ENCODE results near the gene FAM90A26. TPM values are rescaled to one million over a fixed set of nuclear protein-coding genes. Genes with fewer than 3 reads are reported as not detected.
"Not testable (repeated sequence)": the region's sequence is repeated elsewhere in the genome, so short reads cannot be mapped to it uniquely, and the experiment has no call there.

Gene FAM90A26, protein sequence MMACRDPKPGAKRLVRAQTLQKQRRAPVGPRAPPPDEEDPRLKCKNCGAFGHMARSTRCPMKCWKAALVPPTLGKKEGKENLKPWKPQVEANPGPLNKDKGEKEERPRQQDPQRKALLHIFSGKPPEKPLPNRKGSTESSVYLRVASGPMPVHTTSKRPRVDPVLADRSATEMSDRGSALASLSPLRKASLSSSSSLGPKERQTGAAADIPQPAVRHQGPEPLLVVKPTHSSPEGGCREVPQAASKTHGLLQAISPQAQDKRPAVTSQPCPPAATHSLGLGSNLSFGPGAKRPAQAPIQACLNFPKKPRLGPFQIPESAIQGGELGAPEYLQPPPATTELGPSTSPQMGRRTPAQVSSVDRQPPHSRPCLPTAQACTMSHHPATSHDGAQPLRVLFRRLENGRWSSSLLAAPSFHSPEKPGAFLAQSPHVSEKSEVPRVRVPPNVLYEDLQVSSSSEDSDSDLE
- total RNA-seq: not detected in 2 replicates
- long read RNA-seq: 0 reads

DNA sequence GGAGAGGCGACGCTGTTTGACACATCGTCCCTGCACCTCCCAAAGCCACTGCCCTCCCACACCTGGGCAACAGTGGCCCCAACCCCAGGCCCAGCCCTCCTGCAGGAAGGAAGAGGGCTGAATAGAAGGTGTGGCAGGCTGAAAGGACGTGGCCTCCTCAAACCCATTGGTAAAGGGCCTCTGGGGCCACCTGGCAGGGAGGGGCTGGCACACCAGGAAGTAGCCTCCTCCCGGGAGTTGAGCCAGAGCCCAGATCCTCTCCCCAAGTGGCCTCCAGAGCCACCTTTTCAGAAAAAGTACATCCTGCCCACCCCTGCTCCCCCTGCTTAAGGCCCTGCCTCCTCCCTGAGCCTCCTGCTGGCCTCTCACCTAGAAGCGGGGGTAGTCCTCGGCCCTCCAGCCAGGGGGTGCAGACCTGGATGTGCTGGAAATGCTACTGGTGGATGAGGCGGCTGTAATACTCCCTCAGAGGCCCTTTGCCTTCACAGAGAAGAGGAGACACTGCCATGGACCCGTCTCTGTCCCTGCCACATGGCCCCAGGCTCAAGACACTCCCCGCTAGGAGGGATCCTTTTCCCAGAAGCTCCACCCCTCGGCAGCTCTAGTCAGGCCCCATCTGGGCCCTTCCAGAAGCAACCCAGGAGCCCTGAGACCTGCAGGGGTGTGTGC lies at the start of gene FAM90A26:
FAM90A26 (plus strand) TSS at position 619 of the 669 bp plus-strand sequence. CDS start 2,764 bp downstream, outside the sequence.
- H3K4me1 Mint-ChIP-seq (ENCODE audit: unreplicated experiment); H3K27ac Mint-ChIP-seq (ENCODE audit: unreplicated experiment); DNase-seq (ENCODE audit: extremely low spot score, unreplicated experiment); H3K27me3 Mint-ChIP-seq (ENCODE audit: unreplicated experiment); H3K9me3 Mint-ChIP-seq (ENCODE audit: unreplicated experiment); H3K4me3 Mint-ChIP-seq (ENCODE audit: unreplicated experiment); H3K36me3 Mint-ChIP-seq (ENCODE audit: unreplicated experiment): not testable (repeated sequence)

DNA sequence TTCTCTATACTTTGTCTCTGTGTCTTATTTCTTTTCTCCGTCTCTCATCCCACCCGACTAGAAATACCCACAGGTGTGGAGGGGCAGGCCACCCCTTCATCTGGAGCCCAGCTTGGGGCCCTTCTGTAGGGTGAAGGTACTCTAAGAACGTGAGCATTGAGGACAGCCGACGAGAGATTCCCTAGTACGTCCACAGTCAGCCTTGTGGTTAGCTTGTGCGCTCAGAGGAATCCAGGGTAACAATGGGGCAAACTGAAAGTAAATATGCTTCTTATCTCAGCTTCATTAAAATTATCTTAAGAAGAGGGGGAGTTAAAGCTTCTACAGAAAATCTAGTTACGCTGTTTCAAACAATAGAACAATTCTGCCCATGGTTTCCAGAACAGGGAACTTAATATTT lies 47.5 kb upstream of the FAM90A26 start:
- not testable (repeated sequence) for H3K27ac Mint-ChIP-seq (ENCODE audit: unreplicated experiment); H3K36me3 Mint-ChIP-seq (ENCODE audit: unreplicated experiment); H3K4me3 Mint-ChIP-seq (ENCODE audit: unreplicated experiment); H3K4me1 Mint-ChIP-seq (ENCODE audit: unreplicated experiment); DNase-seq (ENCODE audit: extremely low spot score, unreplicated experiment); H3K27me3 Mint-ChIP-seq (ENCODE audit: unreplicated experiment); H3K9me3 Mint-ChIP-seq (ENCODE audit: unreplicated experiment)

DNA sequence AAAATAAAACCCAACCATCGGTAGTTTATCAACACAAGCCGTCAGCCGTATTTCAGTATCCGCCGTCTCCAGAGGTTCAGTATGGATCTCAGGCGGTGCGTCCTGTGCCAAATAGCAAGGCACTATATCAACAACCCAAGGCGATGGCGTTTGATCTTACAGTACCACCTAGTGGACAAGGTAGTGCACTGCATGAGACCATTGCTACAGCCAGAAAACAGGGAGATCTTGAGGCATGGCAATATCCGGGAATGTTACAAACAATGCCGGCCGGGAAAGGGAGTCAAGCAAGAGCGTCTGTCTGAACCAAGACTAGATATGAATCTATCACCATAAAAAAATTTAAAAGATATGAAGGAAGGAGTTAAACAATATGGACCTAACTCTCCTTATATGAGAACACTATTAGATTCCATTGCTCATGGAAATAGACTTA lies 46.6 kb upstream of the FAM90A26 start:
- H3K4me3 Mint-ChIP-seq (ENCODE audit: unreplicated experiment): not testable (repeated sequence)

DNA sequence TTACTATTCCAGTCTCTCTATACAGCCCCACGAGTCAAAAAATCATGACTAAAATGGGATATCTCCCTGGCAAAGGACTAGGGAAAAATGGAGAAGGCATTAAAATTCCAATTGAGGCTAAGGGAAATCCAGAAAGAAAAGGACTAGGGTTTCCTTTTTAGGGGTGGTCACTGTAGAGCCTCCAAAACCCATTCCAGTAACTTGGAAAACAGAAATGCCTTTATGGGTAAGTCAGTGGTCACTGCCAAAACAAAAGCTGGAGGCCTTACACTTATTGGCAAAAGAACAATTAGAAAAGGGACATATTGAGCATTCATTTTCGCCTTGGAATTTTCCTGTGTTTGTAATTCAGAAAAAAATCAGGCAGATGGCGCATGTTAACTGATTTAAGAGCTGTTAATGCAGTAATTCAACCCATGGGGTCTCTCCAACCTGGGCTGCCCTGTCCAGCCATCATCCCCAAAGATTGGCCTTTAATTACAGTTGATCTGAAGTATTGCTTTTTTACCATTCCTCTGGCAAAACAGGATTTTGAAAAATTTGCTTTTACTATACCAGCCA lies 44.5 kb upstream of the FAM90A26 start:
- H3K4me1 Mint-ChIP-seq (ENCODE audit: unreplicated experiment); H3K9me3 Mint-ChIP-seq (ENCODE audit: unreplicated experiment); H3K36me3 Mint-ChIP-seq (ENCODE audit: unreplicated experiment); DNase-seq (ENCODE audit: extremely low spot score, unreplicated experiment); H3K27me3 Mint-ChIP-seq (ENCODE audit: unreplicated experiment); H3K4me3 Mint-ChIP-seq (ENCODE audit: unreplicated experiment); H3K27ac Mint-ChIP-seq (ENCODE audit: unreplicated experiment): not testable (repeated sequence)

More for the DNA sequence above, 46.6 kb upstream of the FAM90A26 start:
- H3K27me3 Mint-ChIP-seq (ENCODE audit: unreplicated experiment); H3K9me3 Mint-ChIP-seq (ENCODE audit: unreplicated experiment); H3K4me1 Mint-ChIP-seq (ENCODE audit: unreplicated experiment); DNase-seq (ENCODE audit: extremely low spot score, unreplicated experiment); H3K36me3 Mint-ChIP-seq (ENCODE audit: unreplicated experiment); H3K27ac Mint-ChIP-seq (ENCODE audit: unreplicated experiment): not testable (repeated sequence)
- TF ChIP-seq, protein P1, sequence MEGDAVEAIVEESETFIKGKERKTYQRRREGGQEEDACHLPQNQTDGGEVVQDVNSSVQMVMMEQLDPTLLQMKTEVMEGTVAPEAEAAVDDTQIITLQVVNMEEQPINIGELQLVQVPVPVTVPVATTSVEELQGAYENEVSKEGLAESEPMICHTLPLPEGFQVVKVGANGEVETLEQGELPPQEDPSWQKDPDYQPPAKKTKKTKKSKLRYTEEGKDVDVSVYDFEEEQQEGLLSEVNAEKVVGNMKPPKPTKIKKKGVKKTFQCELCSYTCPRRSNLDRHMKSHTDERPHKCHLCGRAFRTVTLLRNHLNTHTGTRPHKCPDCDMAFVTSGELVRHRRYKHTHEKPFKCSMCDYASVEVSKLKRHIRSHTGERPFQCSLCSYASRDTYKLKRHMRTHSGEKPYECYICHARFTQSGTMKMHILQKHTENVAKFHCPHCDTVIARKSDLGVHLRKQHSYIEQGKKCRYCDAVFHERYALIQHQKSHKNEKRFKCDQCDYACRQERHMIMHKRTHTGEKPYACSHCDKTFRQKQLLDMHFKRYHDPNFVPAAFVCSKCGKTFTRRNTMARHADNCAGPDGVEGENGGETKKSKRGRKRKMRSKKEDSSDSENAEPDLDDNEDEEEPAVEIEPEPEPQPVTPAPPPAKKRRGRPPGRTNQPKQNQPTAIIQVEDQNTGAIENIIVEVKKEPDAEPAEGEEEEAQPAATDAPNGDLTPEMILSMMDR (IDR thresholded peaks at IDR 0.05): peak; percentile 65

DNA sequence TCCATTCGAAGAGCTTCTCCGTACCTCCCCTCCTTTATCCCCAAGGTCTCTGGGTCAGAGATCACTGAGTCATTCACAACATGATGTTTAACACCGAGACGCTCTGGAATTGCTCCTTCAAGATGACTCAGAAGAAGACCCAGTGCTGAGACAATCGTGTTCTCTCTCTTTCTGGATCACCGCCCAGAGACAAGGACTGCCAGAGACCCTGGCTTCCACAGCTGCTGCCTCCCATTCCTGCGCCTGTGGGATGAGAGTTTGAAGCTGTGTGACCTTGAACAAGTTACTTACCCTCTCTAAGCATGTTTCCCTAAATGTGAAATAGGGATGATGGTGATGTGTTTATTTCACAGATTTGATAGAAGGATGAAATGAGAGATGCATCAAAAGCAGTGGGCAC lies 38.8 kb upstream of the FAM90A26 start:
- H3K27ac Mint-ChIP-seq (ENCODE audit: unreplicated experiment); H3K4me3 Mint-ChIP-seq (ENCODE audit: unreplicated experiment); H3K36me3 Mint-ChIP-seq (ENCODE audit: unreplicated experiment); DNase-seq (ENCODE audit: extremely low spot score, unreplicated experiment); H3K4me1 Mint-ChIP-seq (ENCODE audit: unreplicated experiment); H3K27me3 Mint-ChIP-seq (ENCODE audit: unreplicated experiment); H3K9me3 Mint-ChIP-seq (ENCODE audit: unreplicated experiment): not testable (repeated sequence)

DNA sequence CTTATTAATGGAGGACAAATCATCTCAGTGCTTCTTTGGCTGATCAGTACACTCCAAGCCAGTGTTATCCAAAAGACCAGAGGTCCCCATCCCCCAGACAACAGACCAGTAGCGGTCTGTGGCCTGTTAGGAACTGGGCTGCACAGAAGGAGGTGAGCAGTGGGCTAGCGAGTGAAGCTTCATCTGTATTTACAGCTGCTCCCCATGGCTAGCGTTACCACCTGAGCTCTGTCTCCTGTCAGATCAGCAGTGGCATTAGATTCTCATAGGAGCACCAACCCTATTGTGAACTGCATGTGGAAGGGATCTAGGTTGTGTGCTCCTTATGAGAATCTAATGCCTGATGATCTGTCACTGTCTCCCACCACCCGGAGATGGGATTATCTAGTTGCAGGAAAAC lies 37.4 kb upstream of the FAM90A26 start:
- not testable (repeated sequence) for H3K4me1 Mint-ChIP-seq (ENCODE audit: unreplicated experiment); H3K27ac Mint-ChIP-seq (ENCODE audit: unreplicated experiment); DNase-seq (ENCODE audit: extremely low spot score, unreplicated experiment); H3K36me3 Mint-ChIP-seq (ENCODE audit: unreplicated experiment); H3K9me3 Mint-ChIP-seq (ENCODE audit: unreplicated experiment); H3K27me3 Mint-ChIP-seq (ENCODE audit: unreplicated experiment); H3K4me3 Mint-ChIP-seq (ENCODE audit: unreplicated experiment)

DNA sequence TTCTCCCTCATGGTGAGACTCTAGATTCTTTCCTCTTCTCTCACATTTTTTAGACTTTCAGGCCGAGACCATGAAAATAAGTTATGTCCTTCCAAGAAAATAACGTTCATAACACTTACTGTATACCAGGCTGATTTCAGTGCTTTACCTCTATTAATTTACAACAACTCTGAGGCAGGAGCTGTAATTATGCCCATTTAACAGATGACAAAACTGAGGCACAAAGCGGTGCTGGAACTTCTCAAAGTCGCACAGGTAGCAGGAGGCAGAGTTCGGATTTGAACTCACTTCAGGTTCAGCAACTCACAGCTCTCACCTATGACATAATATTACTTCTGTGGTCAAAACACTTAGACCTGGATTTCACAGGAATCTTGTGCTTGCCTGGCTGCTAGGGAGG lies 36.2 kb upstream of the FAM90A26 start:
- H3K36me3 Mint-ChIP-seq (ENCODE audit: unreplicated experiment); H3K27ac Mint-ChIP-seq (ENCODE audit: unreplicated experiment); H3K4me1 Mint-ChIP-seq (ENCODE audit: unreplicated experiment); DNase-seq (ENCODE audit: extremely low spot score, unreplicated experiment); H3K9me3 Mint-ChIP-seq (ENCODE audit: unreplicated experiment); H3K27me3 Mint-ChIP-seq (ENCODE audit: unreplicated experiment); H3K4me3 Mint-ChIP-seq (ENCODE audit: unreplicated experiment): not testable (repeated sequence)

DNA sequence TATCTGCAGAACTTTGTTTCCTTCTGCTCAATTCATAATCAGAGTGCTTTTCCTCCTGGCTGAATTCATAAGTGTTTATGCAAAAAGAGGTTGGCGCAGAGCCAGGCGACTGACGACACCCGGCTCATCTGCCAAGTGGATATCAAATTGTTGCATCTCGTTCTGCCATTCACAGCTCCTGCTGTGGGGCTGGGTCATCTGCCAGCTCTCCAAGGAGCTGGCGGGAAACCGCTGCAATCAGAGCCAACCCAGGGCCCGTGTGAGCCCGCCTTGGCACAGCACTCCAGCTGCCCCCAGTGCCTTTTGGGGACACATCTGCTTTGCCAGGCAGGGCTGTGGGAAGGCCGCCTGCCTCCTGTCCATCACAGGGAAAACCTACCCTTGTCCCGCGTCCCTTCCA lies 35.7 kb upstream of the FAM90A26 start:
- H3K4me3 Mint-ChIP-seq (ENCODE audit: unreplicated experiment); H3K27ac Mint-ChIP-seq (ENCODE audit: unreplicated experiment); H3K36me3 Mint-ChIP-seq (ENCODE audit: unreplicated experiment); DNase-seq (ENCODE audit: extremely low spot score, unreplicated experiment); H3K9me3 Mint-ChIP-seq (ENCODE audit: unreplicated experiment); H3K27me3 Mint-ChIP-seq (ENCODE audit: unreplicated experiment); H3K4me1 Mint-ChIP-seq (ENCODE audit: unreplicated experiment): not testable (repeated sequence)

DNA sequence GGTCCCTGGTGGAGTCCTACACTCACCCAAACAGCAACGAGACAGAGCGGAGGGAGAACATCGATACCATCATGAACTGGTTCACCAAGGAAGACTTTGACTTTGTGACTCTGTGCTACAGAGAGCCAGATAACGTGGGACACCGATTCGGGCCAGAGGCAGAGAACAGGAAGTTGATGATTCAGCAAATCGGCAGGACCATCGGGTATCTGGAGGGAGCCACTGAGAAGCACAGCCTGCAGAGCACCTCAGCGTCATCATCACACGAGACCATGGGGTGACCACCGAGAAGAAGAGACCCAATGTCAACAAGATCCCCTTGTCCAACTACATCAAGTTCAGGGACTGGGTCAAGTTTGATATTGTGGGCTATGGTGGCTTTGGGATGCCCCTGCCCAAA lies 29.2 kb upstream of the FAM90A26 start:
- H3K4me3 Mint-ChIP-seq (ENCODE audit: unreplicated experiment); H3K4me1 Mint-ChIP-seq (ENCODE audit: unreplicated experiment); H3K27ac Mint-ChIP-seq (ENCODE audit: unreplicated experiment); H3K27me3 Mint-ChIP-seq (ENCODE audit: unreplicated experiment); H3K36me3 Mint-ChIP-seq (ENCODE audit: unreplicated experiment): not testable (repeated sequence)
- H3K9me3 Mint-ChIP-seq (ENCODE audit: unreplicated experiment): peaks cover 10% of the 10 kb centered on the region
- peak; percentile 42 for DNase-seq (ENCODE audit: extremely low spot score, unreplicated experiment)

DNA sequence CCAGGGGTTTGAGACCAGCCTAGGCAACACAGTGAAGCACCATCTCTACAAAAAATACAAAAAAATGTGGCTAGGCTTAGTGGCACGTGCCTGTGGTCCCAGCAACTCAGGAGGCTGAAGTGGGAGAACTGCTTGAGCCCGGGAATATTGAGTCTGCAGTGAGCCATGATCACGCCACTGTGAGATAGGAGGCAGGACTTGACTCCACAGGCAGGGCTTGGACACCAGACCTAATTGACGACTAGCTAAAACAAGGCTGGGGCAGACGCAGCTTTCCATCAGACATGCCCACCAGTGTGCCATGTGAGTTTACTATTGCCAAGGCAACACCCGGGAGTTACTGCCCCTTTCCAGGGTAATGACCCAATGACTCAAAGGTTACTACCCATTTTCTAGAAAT lies 27.4 kb upstream of the FAM90A26 start:
- not testable (repeated sequence) for H3K36me3 Mint-ChIP-seq (ENCODE audit: unreplicated experiment); H3K27ac Mint-ChIP-seq (ENCODE audit: unreplicated experiment); H3K4me1 Mint-ChIP-seq (ENCODE audit: unreplicated experiment); H3K27me3 Mint-ChIP-seq (ENCODE audit: unreplicated experiment); H3K4me3 Mint-ChIP-seq (ENCODE audit: unreplicated experiment)
- DNase-seq (ENCODE audit: extremely low spot score, unreplicated experiment): peak; percentile 53
- peaks cover 10% of the 10 kb centered on the region for H3K9me3 Mint-ChIP-seq (ENCODE audit: unreplicated experiment)

Data from osteocyte (in vitro differentiated cells).